Right ventricle myocardium superior (tissue), 1 donor: Measurements from ENCODE around the gene MAP4K2. TPM values are rescaled to one million over a fixed set of nuclear protein-coding genes. Genes with fewer than 3 reads are reported as not detected.

ENCODE experiments used
- ATAC-seq: fragments of 200-7000 bp; cut with Tn5 transposase; one replicate; pipeline ENCODE4 v1.9.1; 2020; ENCODE audit warnings: mild to moderate bottlenecking; ENCODE audit not compliant: poor library complexity
- DNase-seq: peaks from one replicate; pipeline ENCODE4 v3.0.0-alpha.2; 2020
- intact Hi-C: fragments of 100-400 bp; cut with DNase I; formaldehyde crosslinking; loops from one replicate; pipeline ENCODE4 v1.11.2; 2022
- total RNA-seq: library from RNA; stranded (reverse); fragmentation: NEBNext Ultra II Directional; extraction: Animal tissue kit (Norgen Biotek cat#: 25700); gene quantifications from one replicate; pipeline ENCODE4 v1.2.1, GENCODE V29; 2021
- donor health status: DM: no; HTN: yes; CAD: no; lungs with severe emphysema.

Gene MAP4K2
- total RNA-seq, 1 donor from 2014 or later: 7.7 TPM

GRCh38 chr11:64800303-64801157, 2.5 kb downstream of the MAP4K2 start:
- DNase-seq (no peak), ATAC-seq (no peak)
- intact Hi-C loops: no loop called here

- no peak for DNase-seq
- intact Hi-C loops: no loop called here
- ATAC-seq: no peak
Observed at GRCh38 chr11:64799623-64800302, 3.3 kb downstream of the MAP4K2 start.

GRCh38 chr11:64799256-64799622, 3.8 kb downstream of the MAP4K2 start:
- no peak for DNase-seq

GRCh38 chr11:64796757-64797541, 6.1 kb downstream of the MAP4K2 start:
- ATAC-seq (no peak), DNase-seq (no peak)
- intact Hi-C loops: no loop called here

More at GRCh38 chr11:64799256-64799622, 3.8 kb downstream of the MAP4K2 start:
- intact Hi-C loops: no loop called here
- no peak for ATAC-seq

- ATAC-seq (no peak), DNase-seq (no peak)
- intact Hi-C loops: no loop called here
Observed at GRCh38 chr11:64796047-64796756, 6.8 kb downstream of the MAP4K2 start.

- intact Hi-C loops: no loop called here
- no peak for DNase-seq
- no peak for ATAC-seq
Observed at GRCh38 chr11:64794526-64794925, 8.5 kb downstream of the MAP4K2 start.

GRCh38 chr11:64793271-64794160, 9.5 kb downstream of the MAP4K2 start:
- ATAC-seq: no peak
- no peak for DNase-seq
- intact Hi-C loops: no loop called here

- no peak for DNase-seq
- intact Hi-C loops: no loop called here
- no peak for ATAC-seq
Observed at GRCh38 chr11:64792482-64792881, 10.5 kb downstream of the MAP4K2 start.

GRCh38 chr11:64791781-64792291, 11.2 kb downstream of the MAP4K2 start:
- DNase-seq (no peak), ATAC-seq (no peak)
- intact Hi-C loops: no loop called here

GRCh38 chr11:64790205-64791095, 12.6 kb downstream of the MAP4K2 start:
- DNase-seq (no peak), ATAC-seq (no peak)
- intact Hi-C loops: no loop called here

GRCh38 chr11:64789331-64790204, 13.4 kb downstream of the MAP4K2 start:
- no peak for DNase-seq
- no peak for ATAC-seq
- intact Hi-C loops: no loop called here

- intact Hi-C loops: no loop called here
- DNase-seq: no peak
- no peak for ATAC-seq
Observed at GRCh38 chr11:64788321-64789215, 14.4 kb downstream of the MAP4K2 start.

- peak; percentile 74 for DNase-seq
Observed at GRCh38 chr11:64787526-64788320, 15.3 kb downstream of the MAP4K2 start.

GRCh38 chr11:64786308-64786707, 16.7 kb downstream of the MAP4K2 start:
- ATAC-seq: no peak
- DNase-seq: no peak
- intact Hi-C loops: no loop called here

More at GRCh38 chr11:64787526-64788320, 15.3 kb downstream of the MAP4K2 start:
- peak; percentile 70 for ATAC-seq
- intact Hi-C loops: no loop called here
